Stimulated activated CD4-positive, alpha-beta T cell treated with anti-CD3 and anti-CD28 coated beads, Interleukin-4, amount 100 ng/mL, for 1 hour (primary cell): ENCODE results near the gene UPF1.
A peak's percentile ranks its signal among the peaks of the same experiment; 100 is the strongest.

Experiments
- DNase-seq: peaks from one replicate; pipeline ENCODE4 v3.0.0-alpha.2; 2020

The UPF1 gene

DNA sequence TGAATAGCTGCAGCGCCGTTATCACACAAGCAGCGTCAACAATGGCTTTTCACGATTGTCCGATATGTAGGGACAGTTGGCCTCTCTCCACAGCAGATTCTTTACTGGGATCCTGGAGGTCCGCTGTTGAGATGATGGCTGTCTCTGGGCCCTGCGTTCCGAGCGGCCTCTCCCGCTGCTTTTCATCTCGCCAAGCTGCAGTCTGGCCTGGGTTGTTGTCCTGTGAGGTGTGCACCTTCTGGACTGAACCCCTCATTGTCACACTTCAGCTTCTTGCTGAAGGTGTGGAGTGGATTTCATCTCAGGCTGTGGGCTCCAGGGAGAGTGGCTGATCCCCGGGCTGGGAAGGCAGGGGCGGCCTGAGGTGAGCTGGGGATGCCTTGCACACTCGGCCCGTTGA, 9.6 kb downstream of the UPF1 start:
- DNase-seq, result no peak

- no peak for DNase-seq
These were observed 10.4 kb downstream of the UPF1 start for GRCh38 chr19:18842166-18842565.

DNA sequence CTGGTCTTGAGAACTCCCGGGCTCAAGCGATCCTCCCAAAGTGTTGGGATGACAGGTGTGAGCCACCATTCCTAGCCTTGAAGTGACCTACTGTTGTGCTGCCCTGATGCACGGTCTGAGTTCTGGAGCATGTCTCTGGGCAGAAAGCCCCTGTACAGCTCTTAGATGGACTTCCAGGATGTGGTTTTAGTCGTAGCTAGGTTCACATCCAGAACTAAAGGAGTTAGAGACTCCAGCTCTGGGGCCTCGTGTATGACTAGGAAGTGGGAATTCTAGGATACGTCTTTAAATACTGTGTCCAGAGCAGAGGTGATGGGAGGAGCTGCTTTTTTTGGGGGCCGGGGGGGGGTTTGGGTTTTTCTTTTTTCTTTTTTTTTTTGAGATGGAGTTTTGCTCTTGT, 12.2 kb downstream of the UPF1 start:
- DNase-seq, result no peak

- no peak for DNase-seq
These were observed 13.1 kb downstream of the UPF1 start for GRCh38 chr19:18844806-18845329.

GRCh38 chr19:18845961-18846360, 14.2 kb downstream of the UPF1 start:
- no peak for DNase-seq

GRCh38 chr19:18846862-18847548, 15.2 kb downstream of the UPF1 start:
- DNase-seq, result peak; percentile 72

DNA sequence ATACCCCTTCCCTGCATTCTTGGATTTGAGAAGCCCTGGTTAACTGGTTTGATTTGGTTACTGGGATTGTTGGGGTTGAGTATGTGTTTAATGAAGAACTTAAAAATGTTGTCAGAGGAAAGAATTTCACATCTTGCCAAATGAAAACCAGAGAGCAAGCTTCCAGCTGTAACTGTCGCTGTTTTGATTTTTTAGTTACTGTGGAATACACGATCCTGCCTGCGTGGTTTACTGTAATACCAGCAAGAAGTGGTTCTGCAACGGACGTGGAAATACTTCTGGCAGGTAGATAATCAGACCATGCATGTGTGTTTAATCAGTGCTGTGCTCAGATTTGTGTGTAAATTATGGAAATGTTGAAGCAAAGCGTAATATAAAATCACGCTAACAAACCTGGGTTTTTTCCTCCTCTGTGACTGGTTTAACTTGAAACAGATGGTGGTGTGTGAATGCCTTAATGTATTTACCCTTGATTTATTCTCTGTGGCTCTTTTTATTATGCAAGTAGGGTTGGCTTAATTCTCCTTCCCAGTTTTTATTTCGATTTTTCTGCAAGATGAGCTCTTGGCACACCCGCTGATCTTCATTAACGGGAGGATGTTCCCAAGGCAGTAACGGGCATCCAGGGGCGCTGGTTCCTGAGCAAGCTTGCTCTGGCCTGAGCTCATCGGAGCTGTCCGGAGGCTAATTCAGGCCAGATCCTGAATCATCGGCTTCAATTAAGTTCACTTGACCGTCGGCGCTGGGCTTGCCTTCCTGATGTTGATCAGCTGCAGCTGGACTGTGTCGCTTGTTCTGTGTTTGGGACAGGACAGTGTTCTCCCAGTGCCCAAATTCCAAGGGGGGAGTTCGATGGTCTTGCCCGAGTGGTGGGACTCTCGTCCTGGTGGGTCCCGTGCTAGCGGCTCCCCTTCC, 16.0 kb downstream of the UPF1 start:
- no peak for DNase-seq

- no peak for DNase-seq
These were observed 17.3 kb downstream of the UPF1 start for GRCh38 chr19:18848878-18849661.

DNA sequence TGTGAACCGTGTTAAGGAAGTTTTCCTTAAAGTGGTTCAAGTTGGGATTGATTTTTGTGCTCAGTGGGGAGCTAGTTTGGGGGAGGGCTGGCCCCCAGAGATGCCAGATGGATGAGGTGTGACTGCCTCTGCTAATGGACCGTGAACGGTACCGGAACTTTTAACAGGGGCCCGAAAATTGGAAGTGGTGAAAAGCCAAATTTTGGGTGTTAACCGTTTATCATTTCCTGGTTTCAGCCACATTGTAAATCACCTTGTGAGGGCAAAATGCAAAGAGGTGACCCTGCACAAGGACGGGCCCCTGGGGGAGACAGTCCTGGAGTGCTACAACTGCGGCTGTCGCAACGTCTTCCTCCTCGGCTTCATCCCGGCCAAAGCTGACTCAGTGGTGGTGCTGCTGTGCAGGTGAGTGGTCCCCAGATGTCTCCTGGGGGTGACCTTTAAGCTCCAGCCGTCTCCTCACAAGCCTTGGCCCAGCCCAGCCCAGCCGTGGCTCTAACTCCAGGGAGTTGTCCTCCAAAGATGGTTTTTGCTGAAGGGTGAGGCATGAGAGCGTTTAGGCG, 18.2 kb downstream of the UPF1 start:
- DNase-seq, result no peak

GRCh38 chr19:18850471-18851375, 19.0 kb downstream of the UPF1 start:
- DNase-seq, result no peak

GRCh38 chr19:18851673-18852325, 20.0 kb downstream of the UPF1 start:
- DNase-seq, result no peak

GRCh38 chr19:18852648-18853047, 20.9 kb downstream of the UPF1 start:
- no peak for DNase-seq

DNA sequence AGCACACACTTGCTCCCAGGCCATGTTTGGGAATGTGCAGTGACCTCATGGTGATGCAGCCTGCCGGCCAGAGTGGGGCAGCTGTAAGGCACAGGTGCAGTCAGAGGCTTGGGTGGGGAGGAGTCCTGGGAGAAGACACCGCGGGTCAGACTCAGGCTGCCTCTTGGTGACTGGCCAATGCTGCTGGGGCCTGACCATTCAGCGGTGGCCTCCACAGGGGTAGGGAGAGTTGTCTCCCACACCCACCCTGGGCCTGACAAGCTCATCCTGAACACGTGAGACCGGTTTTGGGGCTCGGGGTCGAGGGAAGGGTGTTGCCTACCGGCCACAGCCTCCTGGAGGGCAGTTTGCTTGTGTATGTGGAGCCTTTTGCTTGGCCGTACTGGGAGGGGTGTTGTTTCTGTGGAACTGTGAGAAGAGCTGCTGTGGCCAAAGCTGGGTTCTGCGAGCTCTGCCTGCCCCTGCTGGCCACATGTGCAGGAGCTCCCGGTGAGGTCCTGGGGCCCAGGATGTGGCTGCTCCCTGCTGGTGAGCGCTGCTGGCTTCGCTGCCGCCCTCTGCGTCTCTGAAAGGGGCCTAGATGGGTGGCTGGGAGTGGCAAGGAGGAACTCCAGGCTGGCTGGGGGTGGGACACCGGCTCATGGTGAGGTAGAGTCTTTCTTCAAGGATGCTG, 22.1 kb downstream of the UPF1 start:
- no peak for DNase-seq

DNA sequence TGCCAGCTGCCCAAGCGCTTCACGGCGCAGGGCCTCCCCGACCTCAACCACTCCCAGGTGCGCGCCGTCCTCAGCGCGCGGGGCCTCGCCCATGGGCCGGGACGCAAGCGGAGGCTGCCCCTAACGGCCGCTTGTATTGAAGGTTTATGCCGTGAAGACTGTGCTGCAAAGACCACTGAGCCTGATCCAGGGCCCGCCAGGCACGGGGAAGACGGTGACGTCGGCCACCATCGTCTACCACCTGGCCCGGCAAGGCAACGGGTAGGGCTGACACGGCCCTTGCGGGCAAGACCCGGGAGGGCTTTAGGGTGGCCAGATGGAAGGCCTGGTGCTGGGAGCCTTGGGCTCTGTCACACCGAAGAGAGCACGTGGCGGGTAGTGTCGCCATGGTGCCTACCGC, 23.2 kb downstream of the UPF1 start:
- no peak for DNase-seq

- no peak for DNase-seq
These were observed 24.1 kb downstream of the UPF1 start for GRCh38 chr19:18855647-18856384.

DNA sequence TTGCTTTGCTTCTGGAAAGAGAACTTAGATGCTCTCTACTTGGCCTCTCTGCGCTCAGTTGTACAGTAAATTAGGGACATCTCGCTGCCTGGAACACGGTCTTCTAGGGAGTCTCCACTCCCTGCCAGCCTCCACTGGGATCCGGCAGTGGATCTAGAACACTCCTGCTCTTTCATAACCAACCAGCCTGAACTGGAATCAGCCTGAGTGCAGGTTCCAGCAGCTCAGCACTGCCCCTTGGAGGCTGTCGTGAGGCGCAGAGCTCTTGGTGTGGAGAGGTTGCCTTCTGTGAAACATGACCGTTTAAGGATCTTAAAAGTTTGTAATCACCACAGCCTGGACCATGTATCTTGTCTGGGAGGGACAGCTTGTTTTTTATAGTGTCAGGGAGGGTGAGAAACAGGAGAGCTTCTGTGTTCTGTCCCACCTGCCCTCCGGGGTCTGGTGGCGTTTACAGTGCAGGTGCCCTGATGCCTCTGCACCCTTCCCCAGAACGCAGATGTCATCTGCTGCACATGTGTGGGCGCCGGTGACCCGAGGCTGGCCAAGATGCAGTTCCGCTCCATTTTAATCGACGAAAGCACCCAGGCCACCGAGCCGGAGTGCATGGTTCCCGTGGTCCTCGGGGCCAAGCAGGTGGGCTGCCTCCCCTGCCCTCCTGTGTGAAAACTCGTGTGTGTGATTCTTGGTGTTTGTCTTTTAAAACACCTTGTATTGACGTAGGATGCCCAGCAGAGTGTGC, 24.8 kb downstream of the UPF1 start:
- DNase-seq, result no peak

DNA sequence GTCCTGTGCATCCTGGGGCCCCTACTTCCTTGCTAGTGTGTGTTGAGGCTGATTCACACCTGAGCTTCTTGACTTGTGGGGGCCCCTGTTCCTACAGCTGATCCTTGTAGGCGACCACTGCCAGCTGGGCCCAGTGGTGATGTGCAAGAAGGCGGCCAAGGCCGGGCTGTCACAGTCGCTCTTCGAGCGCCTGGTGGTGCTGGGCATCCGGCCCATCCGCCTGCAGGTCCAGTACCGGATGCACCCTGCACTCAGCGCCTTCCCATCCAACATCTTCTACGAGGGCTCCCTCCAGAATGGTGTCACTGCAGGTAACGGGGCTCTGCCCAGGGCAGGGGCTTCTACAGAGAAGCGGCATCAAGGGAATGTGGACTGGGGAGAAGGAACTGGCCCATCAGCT, 25.5 kb downstream of the UPF1 start:
- no peak for DNase-seq

DNA sequence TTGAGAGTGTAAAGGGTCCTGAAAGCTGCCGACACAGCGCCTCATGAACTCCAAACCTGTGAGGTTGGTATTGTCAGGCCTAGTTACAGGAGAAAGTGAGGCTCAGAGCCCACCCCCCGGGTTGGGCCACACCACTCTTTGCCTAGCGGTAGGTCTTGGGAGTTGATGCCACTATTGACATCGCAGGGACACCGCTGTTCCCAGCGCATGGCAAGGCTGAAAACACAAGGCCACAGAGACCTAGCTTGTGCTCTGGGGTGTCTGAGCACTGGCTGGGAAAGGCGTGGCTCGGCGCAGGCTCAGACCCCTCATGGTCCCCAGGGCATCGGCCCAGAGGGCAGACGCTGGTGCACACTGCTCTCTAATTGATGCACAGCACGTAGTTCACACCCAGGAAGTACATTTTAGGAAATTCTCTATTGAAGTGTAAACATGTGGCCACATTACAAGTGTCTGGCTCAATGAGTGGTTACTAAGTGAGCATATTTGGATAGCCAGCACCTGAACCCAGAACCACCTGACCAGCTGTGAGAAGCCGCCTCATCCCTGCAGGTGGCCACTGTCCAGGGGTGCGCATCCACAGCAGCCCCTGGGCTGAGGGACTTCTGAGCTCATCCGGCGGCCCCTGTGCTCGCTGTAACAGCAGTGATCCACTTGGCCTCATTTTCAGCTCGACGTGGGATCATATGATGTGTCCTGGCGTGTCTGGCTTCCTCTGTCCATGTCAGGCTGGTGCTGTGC, 27.3 kb downstream of the UPF1 start:
- no peak for DNase-seq
